Endothelial cell of umbilical vein (primary cell): ENCODE results near the gene H2AZ1. TPM values are rescaled to one million over a fixed set of nuclear protein-coding genes. Genes with fewer than 3 reads are reported as not detected.
"Not testable (repeated sequence)": the region's sequence is repeated elsewhere in the genome, so short reads cannot be mapped to it uniquely, and the experiment has no call there.

Source experiments
- BruUV-seq: library from RNA; stranded (reverse); fragments of 400-500 nt; replicated peaks from 2 replicates; lab custom pipeline; 2021; lab: Mats Ljungman, UMichigan
- CTCF ChIA-PET: fragments of 300-600, 350-600 bp; sonication (Branson Sonifier 250); formaldehyde crosslinking; loops from one replicate; lab custom pipeline; 2021; ENCODE audit warnings: antibody characterized with exemption, inconsistent platforms; lab: Charles Lee
- POLR2A ChIA-PET: fragments of 300-600, 350-600 bp; sonication (Branson Sonifier 250); formaldehyde crosslinking; loops from one replicate; lab custom pipeline; 2021; ENCODE audit warnings: antibody characterized with exemption, inconsistent platforms; lab: Charles Lee
- DNase-seq: peaks from one replicate; pipeline ENCODE4 v3.0.0-alpha.2; 2011; ENCODE audit warnings: low read depth, low spot score
- FAIRE-seq: peaks from 2 replicates; lab custom pipeline; 2011; peaks lifted over from hg19 to GRCh38; lab: Jason Lieb, UNC
- H2AFZ ChIP-seq: 2 replicates; pipeline ENCODE4 v1.6.0; 2012; ENCODE audit warnings: low read depth, low read length, control low read depth, inconsistent platforms
- H3K27ac ChIP-seq: 2 replicates; pipeline ENCODE4 v1.5.1; 2011; ENCODE audit warnings: low read depth, mild to moderate bottlenecking, control low read depth, low read length, moderate library complexity; ENCODE audit not compliant: insufficient read depth
- H3K27me3 ChIP-seq, 2 experiments: 2 replicates each; pipeline versions ENCODE4 v1.6.0 to v1.6.1; 2011; ENCODE audit warnings: low read length in 2 of 2, mixed read lengths in 1 of 2; ENCODE audit not compliant: control insufficient read depth in 2 of 2, insufficient read depth in 2 of 2
- H3K36me3 ChIP-seq, 2 experiments: 2 replicates in 1 of 2; 3 replicates in 1 of 2; pipeline ENCODE4 v1.5.1; 2011; ENCODE audit warnings: low read length in 2 of 2, mild to moderate bottlenecking in 1 of 2, moderate library complexity in 1 of 2; ENCODE audit not compliant: control insufficient read depth in 2 of 2, insufficient read depth in 2 of 2; ENCODE audit errors: extremely low read depth in 1 of 2
- H3K4me1 ChIP-seq: 3 replicates; pipeline ENCODE4 v1.5.1; 2011; ENCODE audit warnings: mild to moderate bottlenecking, low read length; ENCODE audit not compliant: control insufficient read depth, insufficient read depth; ENCODE audit errors: extremely low read depth
- H3K4me2 ChIP-seq: 2 replicates; pipeline ENCODE4 v1.6.1; 2011; ENCODE audit warnings: low read length, control low read depth, mixed read lengths; ENCODE audit not compliant: insufficient read depth
- H3K4me3 ChIP-seq, 3 experiments: fragments of 200-600 bp in 1 of 3; sonication (generic), shearing (Covaris generic) in 1 of 3; replicated peaks in 1 of 3; 2 replicates each; pipeline ENCODE4 v1.5.1; 2011 to 2016; ENCODE audit warnings: control low read depth in 3 of 3, low read length in 3 of 3, mild to moderate bottlenecking in 2 of 3, inconsistent platforms in 1 of 3, low read depth in 1 of 3, moderate library complexity in 1 of 3; ENCODE audit not compliant: insufficient read depth in 1 of 3
- H3K79me2 ChIP-seq: 2 replicates; pipeline ENCODE4 v1.6.0; 2012; ENCODE audit warnings: low read length, inconsistent platforms; ENCODE audit not compliant: control insufficient read depth, insufficient read depth
- H3K9ac ChIP-seq: replicated peaks from 2 replicates; pipeline ENCODE3; 2011; ENCODE audit warnings: low read length, control low read depth; ENCODE audit not compliant: insufficient read depth; ENCODE audit errors: extremely low read depth
- H3K9me1 ChIP-seq: replicated peaks from 3 replicates; pipeline ENCODE4 v1.6.0; 2011; ENCODE audit warnings: mild to moderate bottlenecking, low read length; ENCODE audit not compliant: control insufficient read depth, insufficient read depth; ENCODE audit errors: extremely low read depth
- H3K9me3 ChIP-seq: replicated peaks from 2 replicates; pipeline ENCODE4 v1.5.1; 2012; ENCODE audit warnings: low read length, inconsistent platforms; ENCODE audit not compliant: control insufficient read depth, insufficient read depth
- H4K20me1 ChIP-seq: replicated peaks from 2 replicates; pipeline ENCODE3; 2011; ENCODE audit warnings: mild to moderate bottlenecking, low read length; ENCODE audit not compliant: control insufficient read depth, insufficient read depth; ENCODE audit errors: extremely low read depth
- EZH2 ChIP-seq: IDR thresholded peaks from 2 replicates; pipeline ENCODE4 v1.6.1; 2012; ENCODE audit warnings: borderline replicate concordance, low read depth, mild to moderate bottlenecking, moderate library complexity, low read length, inconsistent platforms; ENCODE audit not compliant: severe bottlenecking
- FOS ChIP-seq: IDR thresholded peaks from 2 replicates; pipeline ENCODE4 v1.6.1; 2011; ENCODE audit warnings: mild to moderate bottlenecking, low read length, moderate library complexity, borderline replicate concordance; ENCODE audit not compliant: insufficient read depth
- GATA2 ChIP-seq: IDR thresholded peaks from 2 replicates; pipeline ENCODE4 v1.7.0; 2011; ENCODE audit warnings: low read depth, mild to moderate bottlenecking, moderate library complexity, mixed read lengths, low read length; ENCODE audit not compliant: insufficient read length, insufficient read depth
- JUN ChIP-seq: IDR thresholded peaks from 2 replicates; pipeline ENCODE4 v1.6.1; 2011; ENCODE audit warnings: borderline replicate concordance, low read depth; ENCODE audit not compliant: insufficient read length, insufficient read depth
- MYC ChIP-seq: IDR thresholded peaks from one replicate; pipeline ENCODE4 v1.6.1; 2011; ENCODE audit warnings: mild to moderate bottlenecking, low read depth, low read length
- POLR2A ChIP-seq: IDR thresholded peaks from 2 replicates; pipeline ENCODE4 v1.6.1; 2012; ENCODE audit warnings: low read depth, mild to moderate bottlenecking, control low read depth, low read length
- POLR2AphosphoS5 ChIP-seq: IDR thresholded peaks from 2 replicates; pipeline ENCODE4 v1.6.1; 2012; ENCODE audit warnings: low read depth, mild to moderate bottlenecking, control low read depth, low read length, moderate library complexity; ENCODE audit not compliant: insufficient read depth
- dilution Hi-C: fragments of 300-500 bp; cut with MboI; formaldehyde crosslinking; loops from one replicate; pipeline ENCODE4 v1.15.0; 2019; ENCODE audit warnings: low sequenced_read_pairs; ENCODE audit not compliant: extremely low pct_ligation_motif_present
- intact Hi-C: fragments of 100-400 bp; cut with micrococcal nuclease; formaldehyde crosslinking; loops from one replicate; pipeline ENCODE4 v1.10.0; 2022
- polyA plus RNA-seq, 4 experiments: library from polyadenylated mRNA; depleted of rRNA in 3 of 4; stranded (reverse) in 3 of 4; unstranded in 1 of 4; fragments of >200 nt; gene quantifications; 2 replicates each; pipeline versions ENCODE4 v1.2.1 to v1.2.3, GENCODE V29; 2011 to 2012; ENCODE audit warnings: missing spikeins in 1 of 4
- total RNA-seq: library from RNA; stranded (reverse); gene quantifications from 2 replicates; pipeline ENCODE4 v1.2.3, GENCODE V29; 2021
- TF ChIP-seq, protein P1 (sequence below): IDR thresholded peaks from 2 replicates; pipeline ENCODE4 v1.6.1; 2011; ENCODE audit not compliant: insufficient read depth, insufficient read length
- TF ChIP-seq, protein P2 (sequence below), 2 donors: IDR thresholded peaks; 1 replicate in 1 of 2; 2 replicates in 1 of 2; pipeline ENCODE4 v1.5.1; 2011; ENCODE audit warnings: low read length in 2 of 2, mild to moderate bottlenecking in 2 of 2, moderate library complexity in 2 of 2, control low read depth in 1 of 2, inconsistent platforms in 1 of 2, low read depth in 1 of 2; ENCODE audit not compliant: insufficient read depth in 1 of 2; ENCODE audit errors: extremely low read depth in 1 of 2

The H2AZ1 gene
- total and polyA plus RNA-seq, 2 donors (not counting 3 experiments of a cell fraction or from before 2014, with no cell fraction given): 682 to 715 TPM

DNA sequence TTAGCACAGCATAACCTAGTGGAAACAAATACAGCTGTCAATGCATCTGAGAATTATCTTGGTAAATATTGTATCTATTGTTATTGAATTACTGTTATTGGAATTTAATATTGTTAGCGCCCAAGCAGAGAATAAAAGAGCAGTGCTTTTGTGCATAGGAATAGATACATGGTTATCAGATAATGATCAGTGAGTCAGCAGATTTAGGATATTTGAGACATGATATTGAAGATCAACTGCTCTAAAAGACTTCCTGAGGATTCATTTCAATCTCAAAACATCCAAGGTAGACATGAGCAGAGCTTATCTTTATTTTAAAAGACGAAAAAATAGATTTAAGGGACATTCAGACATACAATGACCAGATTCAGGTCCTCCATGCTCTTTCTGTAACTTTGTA is 10.6 kb upstream of the H2AZ1 start:
- Histone ChIP-seq H3K36me3 (no peaks in the 10 kb centered on the region), H3K4me2 (no peak overlapping the region), H3K9me3 (no peaks in the 10 kb centered on the region), H3K9me1 (no peaks in the 10 kb centered on the region), H3K4me3 (no peak overlapping the region), H3K4me1 (no peaks in the 10 kb centered on the region), H4K20me1 (no peaks in the 10 kb centered on the region), H2AFZ (no peak overlapping the region), H3K27ac (no peak overlapping the region), H3K79me2 (no peaks in the 10 kb centered on the region), H3K27me3 (no peaks in the 10 kb centered on the region), H3K9ac (no peak overlapping the region)
- TF ChIP-seq MYC (no peak), GATA2 (no peak), FOS (no peak), POLR2A (no peak), EZH2 (no peak), POLR2AphosphoS5 (no peak), JUN (no peak)
- TF ChIP-seq, protein P1, sequence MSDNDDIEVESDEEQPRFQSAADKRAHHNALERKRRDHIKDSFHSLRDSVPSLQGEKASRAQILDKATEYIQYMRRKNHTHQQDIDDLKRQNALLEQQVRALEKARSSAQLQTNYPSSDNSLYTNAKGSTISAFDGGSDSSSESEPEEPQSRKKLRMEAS: no peak
- TF ChIP-seq, protein P2, sequence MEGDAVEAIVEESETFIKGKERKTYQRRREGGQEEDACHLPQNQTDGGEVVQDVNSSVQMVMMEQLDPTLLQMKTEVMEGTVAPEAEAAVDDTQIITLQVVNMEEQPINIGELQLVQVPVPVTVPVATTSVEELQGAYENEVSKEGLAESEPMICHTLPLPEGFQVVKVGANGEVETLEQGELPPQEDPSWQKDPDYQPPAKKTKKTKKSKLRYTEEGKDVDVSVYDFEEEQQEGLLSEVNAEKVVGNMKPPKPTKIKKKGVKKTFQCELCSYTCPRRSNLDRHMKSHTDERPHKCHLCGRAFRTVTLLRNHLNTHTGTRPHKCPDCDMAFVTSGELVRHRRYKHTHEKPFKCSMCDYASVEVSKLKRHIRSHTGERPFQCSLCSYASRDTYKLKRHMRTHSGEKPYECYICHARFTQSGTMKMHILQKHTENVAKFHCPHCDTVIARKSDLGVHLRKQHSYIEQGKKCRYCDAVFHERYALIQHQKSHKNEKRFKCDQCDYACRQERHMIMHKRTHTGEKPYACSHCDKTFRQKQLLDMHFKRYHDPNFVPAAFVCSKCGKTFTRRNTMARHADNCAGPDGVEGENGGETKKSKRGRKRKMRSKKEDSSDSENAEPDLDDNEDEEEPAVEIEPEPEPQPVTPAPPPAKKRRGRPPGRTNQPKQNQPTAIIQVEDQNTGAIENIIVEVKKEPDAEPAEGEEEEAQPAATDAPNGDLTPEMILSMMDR (IDR thresholded peaks at IDR 0.05; ENCODE audit: extremely low read depth in 1 of 2, insufficient read depth in 1 of 2, low read depth in 1 of 2, low read length in 2 of 2): no peak
- DNase-seq (no peak), FAIRE-seq (no peak)
- intact Hi-C loops (no loop called here), dilution Hi-C loops (no loop called here)
- ChIA-PET CTCF (interaction anchor here (1.3 kb wide), 1 partner anchor 12 kb away, joined by 3 read pairs; no protein-coding TSS in a partner anchor), POLR2A (no interaction called here)
- no TSS peak for BruUV-seq

DNA sequence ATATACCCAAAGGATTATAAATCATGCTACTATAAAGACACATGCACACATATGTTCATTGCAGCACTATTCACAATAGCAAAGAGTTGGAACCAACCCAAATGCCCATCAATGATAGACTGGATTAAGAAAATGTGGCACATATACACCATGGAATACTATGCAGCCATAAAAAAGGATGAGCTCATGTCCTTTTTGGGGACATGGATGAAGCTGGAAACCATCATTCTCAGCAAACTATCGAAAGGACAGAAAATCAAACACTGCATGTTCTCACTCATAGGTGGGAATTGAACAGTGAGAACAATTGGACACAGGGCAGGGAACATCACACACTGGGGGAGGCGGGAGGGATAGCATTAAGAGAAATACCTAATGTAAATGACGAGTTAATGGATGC is 8.1 kb upstream of the H2AZ1 start:
- H3K36me3 ChIP-seq, DNase-seq, H2AFZ ChIP-seq, H3K4me2 ChIP-seq, H3K4me1 ChIP-seq, H3K9me3 ChIP-seq, POLR2A ChIA-PET, H3K27ac ChIP-seq, H4K20me1 ChIP-seq, H3K79me2 ChIP-seq, dilution Hi-C loops, BruUV-seq, H3K27me3 ChIP-seq, H3K9me1 ChIP-seq, CTCF ChIA-PET, H3K9ac ChIP-seq, FAIRE-seq, intact Hi-C loops, H3K4me3 ChIP-seq: not testable (repeated sequence)
